H1 (cell line): ENCODE data around the gene TSSC4. TPM values are rescaled to one million over a fixed set of nuclear protein-coding genes. Genes with fewer than 3 reads are reported as not detected.

Source experiments
- CTCF ChIA-PET: fragments of 300-600 bp; sonication (Branson Sonifier 250); formaldehyde crosslinking; loops from one replicate; lab custom pipeline; 2021; ENCODE audit not compliant: partially characterized antibody; lab: Charles Lee
- POLR2A ChIA-PET: fragments of 300-600 bp; sonication (Branson Sonifier 250); formaldehyde crosslinking; loops from one replicate; lab custom pipeline; 2021; ENCODE audit warnings: inconsistent platforms; ENCODE audit not compliant: partially characterized antibody; lab: Charles Lee
- DNase-seq, 2 experiments: peaks; one replicate each; pipeline versions ENCODE4 v3.0.0 to v3.0.0-alpha.2; 2010 to 2022; ENCODE audit warnings: low spot score in 2 of 2, low read depth in 1 of 2, mixed read lengths in 1 of 2
- FAIRE-seq: peaks from 2 replicates; lab custom pipeline; 2011; peaks lifted over from hg19 to GRCh38; lab: Jason Lieb, UNC
- H2AFZ ChIP-seq: 2 replicates; pipeline ENCODE4 v1.8.1; 2012; ENCODE audit warnings: low read length, inconsistent platforms
- H2AK5ac ChIP-seq: 2 replicates; pipeline ENCODE4 v1.6.1; 2013; ENCODE audit warnings: low read depth, low read length
- H2BK120ac ChIP-seq: replicated peaks from 2 replicates; pipeline ENCODE3; 2013; ENCODE audit warnings: low read depth, low read length, inconsistent platforms
- H2BK12ac ChIP-seq: 2 replicates; pipeline ENCODE4 v1.6.1; 2013; ENCODE audit warnings: low read depth, low read length
- H2BK15ac ChIP-seq: 2 replicates; pipeline ENCODE4 v1.6.1; 2013; ENCODE audit warnings: low read length
- H2BK20ac ChIP-seq: 2 replicates; pipeline ENCODE4 v1.6.1; 2013; ENCODE audit warnings: low read length
- H2BK5ac ChIP-seq: 2 replicates; pipeline ENCODE4 v1.6.1; 2013; ENCODE audit warnings: low read depth, low read length
- H3K14ac ChIP-seq: 2 replicates; pipeline ENCODE4 v1.6.1; 2013; ENCODE audit warnings: inconsistent platforms; ENCODE audit not compliant: insufficient read length
- H3K18ac ChIP-seq: 2 replicates; pipeline ENCODE4 v1.6.1; 2013; ENCODE audit warnings: low read length; ENCODE audit errors: extremely low read depth
- H3K23ac ChIP-seq: 2 replicates; pipeline ENCODE4 v1.6.1; 2013; ENCODE audit warnings: inconsistent platforms; ENCODE audit not compliant: insufficient read length
- H3K23me2 ChIP-seq: 2 replicates; pipeline ENCODE4 v1.6.1; 2013; ENCODE audit warnings: low read depth, low read length
- H3K27ac ChIP-seq: 2 replicates; pipeline ENCODE4 v1.6.1; 2011; ENCODE audit warnings: low read depth, low read length, inconsistent platforms
- H3K27me3 ChIP-seq, 4 experiments: replicated peaks in 1 of 4; 1 replicate in 1 of 4; 2 replicates in 3 of 4; pipeline versions ENCODE4 v1.6.1 to v1.8.1; 2011 to 2013; ENCODE audit warnings: low read length in 3 of 4, mild to moderate bottlenecking in 3 of 4, inconsistent platforms in 2 of 4, mixed read lengths in 2 of 4, moderate library complexity in 1 of 4; ENCODE audit not compliant: control insufficient read depth in 3 of 4, insufficient read depth in 3 of 4; ENCODE audit errors: extremely low read depth in 1 of 4
- H3K36me3 ChIP-seq, 4 experiments: 2 replicates each; pipeline versions ENCODE4 v1.6.1 to v1.8.1; 2011 to 2013; ENCODE audit warnings: mild to moderate bottlenecking in 4 of 4, low read length in 3 of 4, moderate library complexity in 2 of 4, control low read depth in 1 of 4, inconsistent platforms in 1 of 4; ENCODE audit not compliant: insufficient read depth in 4 of 4, control insufficient read depth in 2 of 4
- H3K4ac ChIP-seq: replicated peaks from 2 replicates; pipeline ENCODE3; 2013; ENCODE audit warnings: low read length, low read depth, mixed read lengths, inconsistent platforms; ENCODE audit not compliant: insufficient read length
- H3K4me1 ChIP-seq, 4 experiments: replicated peaks in 1 of 4; 1 replicate in 1 of 4; 2 replicates in 3 of 4; pipeline versions ENCODE4 v1.6.1 to v1.8.1; 2011 to 2013; ENCODE audit warnings: low read length in 3 of 4, inconsistent platforms in 2 of 4, mixed read lengths in 1 of 4; ENCODE audit not compliant: insufficient read depth in 4 of 4, control insufficient read depth in 3 of 4
- H3K4me2 ChIP-seq, 2 experiments: 2 replicates each; pipeline versions ENCODE4 v1.6.1 to v1.8.1; 2011 to 2013; ENCODE audit warnings: low read depth in 2 of 2, low read length in 2 of 2, control low read depth in 1 of 2, inconsistent platforms in 1 of 2, mild to moderate bottlenecking in 1 of 2; ENCODE audit not compliant: insufficient read depth in 1 of 2
- H3K4me3 ChIP-seq, 4 experiments: fragments of 200-600, 300-600 bp in 1 of 4; sonication (generic), shearing (Covaris generic), sonication (Bioruptor Twin) in 1 of 4; 2 replicates each; pipeline versions ENCODE4 v1.5.1 to v1.8.1; 2011 to 2016; ENCODE audit warnings: low read length in 4 of 4, low read depth in 3 of 4, control low read depth in 2 of 4, inconsistent platforms in 2 of 4, mild to moderate bottlenecking in 2 of 4, mixed read lengths in 1 of 4, moderate library complexity in 1 of 4; ENCODE audit not compliant: insufficient read depth in 2 of 4; ENCODE audit errors: extremely low read depth in 1 of 4
- H3K56ac ChIP-seq: replicated peaks from 2 replicates; pipeline ENCODE3; 2013; ENCODE audit warnings: low read depth, mild to moderate bottlenecking, mixed read lengths, low read length, inconsistent platforms; ENCODE audit not compliant: insufficient read length
- H3K79me1 ChIP-seq: 2 replicates; pipeline ENCODE4 v1.6.1; 2013; ENCODE audit warnings: low read depth, low read length, control low read depth
- H3K79me2 ChIP-seq, 2 experiments: 2 replicates each; pipeline versions ENCODE4 v1.6.1 to v1.8.1; 2012 to 2013; ENCODE audit warnings: low read length in 2 of 2, mild to moderate bottlenecking in 2 of 2, inconsistent platforms in 1 of 2; ENCODE audit not compliant: insufficient read depth in 2 of 2, control insufficient read depth in 1 of 2
- H3K9ac ChIP-seq, 4 experiments: replicated peaks in 1 of 4; 1 replicate in 1 of 4; 2 replicates in 3 of 4; pipeline versions ENCODE4 v1.6.1 to v1.8.1; 2011 to 2013; ENCODE audit warnings: low read depth in 3 of 4, low read length in 3 of 4, control low read depth in 2 of 4, mild to moderate bottlenecking in 2 of 4, moderate library complexity in 2 of 4, inconsistent platforms in 1 of 4; ENCODE audit errors: extremely low read depth in 1 of 4
- H3K9me3 ChIP-seq, 2 experiments: 2 replicates each; pipeline versions ENCODE4 v1.6.1 to v1.8.1; 2012 to 2013; ENCODE audit warnings: mild to moderate bottlenecking in 2 of 2, moderate library complexity in 2 of 2, control low read depth in 1 of 2, inconsistent platforms in 1 of 2, low read depth in 1 of 2, low read length in 1 of 2, mixed read lengths in 1 of 2; ENCODE audit not compliant: insufficient read depth in 2 of 2
- H4K20me1 ChIP-seq, 2 experiments: replicated peaks in 1 of 2; 2 replicates each; pipeline versions ENCODE3 to v1.8.1; 2011 to 2013; ENCODE audit warnings: inconsistent platforms in 2 of 2, low read length in 2 of 2, mild to moderate bottlenecking in 1 of 2; ENCODE audit not compliant: insufficient read depth in 2 of 2, control insufficient read depth in 1 of 2
- H4K5ac ChIP-seq: 2 replicates; pipeline ENCODE4 v1.6.1; 2013; ENCODE audit warnings: low read length, low read depth, mixed read lengths, inconsistent platforms; ENCODE audit not compliant: insufficient read length
- H4K8ac ChIP-seq: 2 replicates; pipeline ENCODE4 v1.8.0; 2013; ENCODE audit warnings: mild to moderate bottlenecking, moderate library complexity, low read length, inconsistent platforms; ENCODE audit not compliant: insufficient read depth; ENCODE audit errors: extremely low read depth
- H4K91ac ChIP-seq: replicated peaks from 2 replicates; pipeline ENCODE3; 2013; ENCODE audit warnings: low read length, mixed read lengths, inconsistent platforms; ENCODE audit not compliant: insufficient read length
- BCL11A ChIP-seq, 2 experiments: IDR thresholded peaks; one replicate each; pipeline ENCODE4 v1.6.1; 2011; ENCODE audit warnings: low read depth in 2 of 2, low read length in 2 of 2, mild to moderate bottlenecking in 2 of 2
- CHD1 ChIP-seq: IDR thresholded peaks from 2 replicates; pipeline ENCODE4 v1.6.1; 2012; ENCODE audit warnings: low read depth, low read length, improper control_type of control experiment
- E2F6 ChIP-seq: IDR thresholded peaks from 2 replicates; pipeline ENCODE4 v1.6.1; 2012; ENCODE audit warnings: inconsistent platforms
- EGR1 ChIP-seq: IDR thresholded peaks from 2 replicates; pipeline ENCODE4 v1.6.1; 2011; ENCODE audit warnings: low read depth, low read length, borderline replicate concordance
- HDAC2 ChIP-seq, 2 experiments: fragments of 300-600 bp in 1 of 2; sonication (generic) in 1 of 2; IDR thresholded peaks; 2 replicates each; pipeline ENCODE4 v1.6.1; 2011 to 2012; ENCODE audit warnings: low read depth in 2 of 2, low read length in 2 of 2, mild to moderate bottlenecking in 2 of 2, moderate library complexity in 2 of 2, borderline replicate concordance in 1 of 2, inconsistent platforms in 1 of 2
- POU5F1 ChIP-seq: IDR thresholded peaks from 2 replicates; pipeline ENCODE4 v1.6.1; 2011; ENCODE audit warnings: low read depth, mild to moderate bottlenecking, low read length, moderate library complexity
- RBBP5 ChIP-seq: IDR thresholded peaks from 2 replicates; pipeline ENCODE4 v1.7.1; 2012; ENCODE audit warnings: low read depth, mild to moderate bottlenecking, inconsistent platforms, low read length, moderate library complexity, borderline replicate concordance
- SIX5 ChIP-seq: IDR thresholded peaks from 2 replicates; pipeline ENCODE4 v1.6.1; 2011; ENCODE audit warnings: mild to moderate bottlenecking, low read depth, low read length
- USF2 ChIP-seq: IDR thresholded peaks from 2 replicates; pipeline ENCODE4 v1.6.1; 2011; ENCODE audit warnings: low read length, improper control_type of control experiment
- ZNF274 ChIP-seq: IDR thresholded peaks from 2 replicates; pipeline ENCODE4 v1.7.0; 2012; ENCODE audit warnings: low read length, borderline replicate concordance; ENCODE audit errors: extremely low read depth
- WGBS, 2 experiments: shearing (Covaris generic) in 1 of 2; methylation state at CpG; one replicate each; pipeline versions ENCODE4 v1.1.6 to v1.1.7; 2013 to 2015; ENCODE audit warnings: low lambda C conversion rate in 2 of 2, mixed read lengths in 2 of 2, inconsistent platforms in 1 of 2, low coverage in 1 of 2, missing lambda C conversion rate in 1 of 2; ENCODE audit not compliant: insufficient replicate concordance in 2 of 2, insufficient coverage in 1 of 2, insufficient read length in 1 of 2; ENCODE audit errors: extremely low coverage in 1 of 2, missing lambda C conversion rate in 1 of 2; 5-methylcytosine and 5-hydroxymethylcytosine counted together
- polyA plus RNA-seq, 7 experiments: library from polyadenylated mRNA; depleted of rRNA in 3 of 7; stranded (reverse) in 5 of 7; unstranded in 2 of 7; fragments of >200 nt in 5 of 7; fragments of 200-250 nt in 2 of 7; gene quantifications; 1 replicate in 5 of 7; 2 replicates in 1 of 7; 4 replicates in 1 of 7; pipeline versions ENCODE4 v1.2.1 to v1.2.3, GENCODE V29; 2011 to 2013; ENCODE audit warnings: missing spikeins in 2 of 7, mixed read lengths in 2 of 7
- total RNA-seq: library from RNA; stranded (reverse); fragmentation: NEBNext Ultra II Directional; extraction: Animal tissue kit (Norgen Biotek cat#: 25700); gene quantifications from 2 replicates; pipeline ENCODE4 v1.2.1, GENCODE V29; 2021

The TSSC4 gene
- total and polyA plus RNA-seq, 2 of the 8 experiments (the other 6 are each of a cell fraction or from before 2014, with no cell fraction given) = 34.0 to 39.3 TPM

GRCh38 chr11:2393111-2393868, 7.3 kb upstream of the TSSC4 start:
- no peak overlapping the region for H2AK5ac ChIP-seq
- H4K5ac ChIP-seq = no peak overlapping the region
- H2BK5ac ChIP-seq = no peak overlapping the region
- no peak overlapping the region for H3K18ac ChIP-seq
- H3K27ac ChIP-seq = no peak overlapping the region
- CTCF ChIA-PET = no interaction called here
- no peak overlapping the region for H3K4me2 ChIP-seq
- peaks cover 23 to 40% of the 10 kb centered on the region in 2 experiments for H4K20me1 ChIP-seq
- peaks cover 14% of the 10 kb centered on the region for H3K79me1 ChIP-seq
- H3K36me3 ChIP-seq = peaks cover 0 to 21% (median under 1%) of the 10 kb centered on the region in 4 experiments; a peak in 4 of 8 replicates
- POLR2A ChIA-PET = interaction anchor here (1.1 to 2.9 kb wide), 2 partner anchors 11 to 17 kb away, joined by 4 to 13 read pairs; partner anchors contain the start of gene CD81
- H3K56ac ChIP-seq = no peak overlapping the region
- no peak overlapping the region for H2BK15ac ChIP-seq
- no peak for FAIRE-seq
- H4K8ac ChIP-seq = no peak overlapping the region
- no peak overlapping the region for H3K4me3 ChIP-seq
- H2AFZ ChIP-seq = no peak overlapping the region
- no peak overlapping the region for H2BK12ac ChIP-seq
- H2BK20ac ChIP-seq = no peak overlapping the region
- H3K14ac ChIP-seq = no peak overlapping the region
- H3K27me3 ChIP-seq = no peaks in the 10 kb centered on the region
- H4K91ac ChIP-seq = no peak overlapping the region
- no peaks in the 10 kb centered on the region for H3K9me3 ChIP-seq
- peaks cover 0 to 15% (median 11%) of the 10 kb centered on the region in 4 experiments; a peak in 5 of 7 replicates for H3K4me1 ChIP-seq
- no peak overlapping the region for H3K4ac ChIP-seq
- H3K23me2 ChIP-seq = no peaks in the 10 kb centered on the region
- WGBS, 2 experiments = 93% methylated on average over 5 of the region's 27 CpGs; no CpG with 5 or more reads in 1 of the 2 experiments
- H2BK120ac ChIP-seq = no peak overlapping the region
- H3K23ac ChIP-seq = no peak overlapping the region
- no peak overlapping the region for H3K9ac ChIP-seq
- no peak for DNase-seq
- H3K79me2 ChIP-seq = peaks cover 0 to 16% of the 10 kb centered on the region in 2 experiments; a peak in 2 of 4 replicates
- TF ChIP-seq CHD1 = no peak
- TF ChIP-seq ZNF274 = no peak
- no peak for TF ChIP-seq SIX5
- no peak for TF ChIP-seq POU5F1
- no peak for TF ChIP-seq USF2
- no peak for TF ChIP-seq BCL11A (IDR thresholded peaks at IDR 0.05; ENCODE audit: low read depth in 2 of 2, low read length in 2 of 2)
- TF ChIP-seq HDAC2 (IDR thresholded peaks at IDR 0.05; ENCODE audit: borderline replicate concordance in 1 of 2, low read depth in 2 of 2, low read length in 2 of 2) = no peak
- TF ChIP-seq EGR1 = no peak
- TF ChIP-seq RBBP5 = no peak
- TF ChIP-seq E2F6 = no peak
